WTC11 (cell line): ENCODE data around the gene IGFBP2.

Experiments used
- E2F1 ChIP-seq: sonication (generic); formaldehyde crosslinking; IDR thresholded peaks from 2 replicates; pipeline ENCODE4 v1.8.0; 2022; ENCODE audit warnings: mild to moderate bottlenecking, missing genetic modification reagents
- EMX1 ChIP-seq: fragments of 250-450 bp; sonication (Bioruptor Pico); IDR thresholded peaks from 2 replicates; pipeline ENCODE4 v1.8.0; 2021; ENCODE audit warnings: mild to moderate bottlenecking
- MAX ChIP-seq: sonication (generic); formaldehyde crosslinking; IDR thresholded peaks from 2 replicates; pipeline ENCODE4 v1.8.0; 2022; ENCODE audit warnings: mild to moderate bottlenecking, missing genetic modification reagents
- TCF7 ChIP-seq: sonication (generic); formaldehyde crosslinking; IDR thresholded peaks from 2 replicates; pipeline ENCODE4 v1.8.0; 2022; ENCODE audit warnings: mild to moderate bottlenecking, low read depth, missing genetic modification reagents, moderate library complexity
- ZBTB43 ChIP-seq: sonication (generic); formaldehyde crosslinking; IDR thresholded peaks from 2 replicates; pipeline ENCODE4 v1.8.1; 2023; ENCODE audit warnings: mild to moderate bottlenecking, missing genetic modification reagents
- ZMAT4 ChIP-seq: fragments of 250-450 bp; sonication (Bioruptor Pico); IDR thresholded peaks from 2 replicates; pipeline ENCODE4 v1.9.0; 2021; ENCODE audit warnings: mild to moderate bottlenecking
- ZNF121 ChIP-seq: sonication (generic); formaldehyde crosslinking; IDR thresholded peaks from 2 replicates; pipeline ENCODE4 v1.8.0; 2023; ENCODE audit warnings: missing genetic modification reagents
- TF ChIP-seq, protein P1 (sequence below): fragments of 200-600 bp; IDR thresholded peaks from 2 replicates; pipeline ENCODE4 v1.8.0; 2022; ENCODE audit warnings: antibody characterized with exemption
- TF ChIP-seq, protein P2 (sequence below): sonication (generic); formaldehyde crosslinking; IDR thresholded peaks from 2 replicates; pipeline ENCODE4 v1.8.0; 2023; ENCODE audit warnings: missing genetic modification reagents, mild to moderate bottlenecking, borderline replicate concordance
- TF ChIP-seq, protein P3 (sequence below): fragments of 250-450 bp; sonication (Bioruptor Pico); IDR thresholded peaks from 2 replicates; pipeline ENCODE4 v1.8.0; 2021; ENCODE audit warnings: mild to moderate bottlenecking

- TF ChIP-seq ZBTB43 (CRISPR knock-in tag), result no peak
- TF ChIP-seq, protein P1, sequence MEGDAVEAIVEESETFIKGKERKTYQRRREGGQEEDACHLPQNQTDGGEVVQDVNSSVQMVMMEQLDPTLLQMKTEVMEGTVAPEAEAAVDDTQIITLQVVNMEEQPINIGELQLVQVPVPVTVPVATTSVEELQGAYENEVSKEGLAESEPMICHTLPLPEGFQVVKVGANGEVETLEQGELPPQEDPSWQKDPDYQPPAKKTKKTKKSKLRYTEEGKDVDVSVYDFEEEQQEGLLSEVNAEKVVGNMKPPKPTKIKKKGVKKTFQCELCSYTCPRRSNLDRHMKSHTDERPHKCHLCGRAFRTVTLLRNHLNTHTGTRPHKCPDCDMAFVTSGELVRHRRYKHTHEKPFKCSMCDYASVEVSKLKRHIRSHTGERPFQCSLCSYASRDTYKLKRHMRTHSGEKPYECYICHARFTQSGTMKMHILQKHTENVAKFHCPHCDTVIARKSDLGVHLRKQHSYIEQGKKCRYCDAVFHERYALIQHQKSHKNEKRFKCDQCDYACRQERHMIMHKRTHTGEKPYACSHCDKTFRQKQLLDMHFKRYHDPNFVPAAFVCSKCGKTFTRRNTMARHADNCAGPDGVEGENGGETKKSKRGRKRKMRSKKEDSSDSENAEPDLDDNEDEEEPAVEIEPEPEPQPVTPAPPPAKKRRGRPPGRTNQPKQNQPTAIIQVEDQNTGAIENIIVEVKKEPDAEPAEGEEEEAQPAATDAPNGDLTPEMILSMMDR, result no peak
- TF ChIP-seq, protein P2, sequence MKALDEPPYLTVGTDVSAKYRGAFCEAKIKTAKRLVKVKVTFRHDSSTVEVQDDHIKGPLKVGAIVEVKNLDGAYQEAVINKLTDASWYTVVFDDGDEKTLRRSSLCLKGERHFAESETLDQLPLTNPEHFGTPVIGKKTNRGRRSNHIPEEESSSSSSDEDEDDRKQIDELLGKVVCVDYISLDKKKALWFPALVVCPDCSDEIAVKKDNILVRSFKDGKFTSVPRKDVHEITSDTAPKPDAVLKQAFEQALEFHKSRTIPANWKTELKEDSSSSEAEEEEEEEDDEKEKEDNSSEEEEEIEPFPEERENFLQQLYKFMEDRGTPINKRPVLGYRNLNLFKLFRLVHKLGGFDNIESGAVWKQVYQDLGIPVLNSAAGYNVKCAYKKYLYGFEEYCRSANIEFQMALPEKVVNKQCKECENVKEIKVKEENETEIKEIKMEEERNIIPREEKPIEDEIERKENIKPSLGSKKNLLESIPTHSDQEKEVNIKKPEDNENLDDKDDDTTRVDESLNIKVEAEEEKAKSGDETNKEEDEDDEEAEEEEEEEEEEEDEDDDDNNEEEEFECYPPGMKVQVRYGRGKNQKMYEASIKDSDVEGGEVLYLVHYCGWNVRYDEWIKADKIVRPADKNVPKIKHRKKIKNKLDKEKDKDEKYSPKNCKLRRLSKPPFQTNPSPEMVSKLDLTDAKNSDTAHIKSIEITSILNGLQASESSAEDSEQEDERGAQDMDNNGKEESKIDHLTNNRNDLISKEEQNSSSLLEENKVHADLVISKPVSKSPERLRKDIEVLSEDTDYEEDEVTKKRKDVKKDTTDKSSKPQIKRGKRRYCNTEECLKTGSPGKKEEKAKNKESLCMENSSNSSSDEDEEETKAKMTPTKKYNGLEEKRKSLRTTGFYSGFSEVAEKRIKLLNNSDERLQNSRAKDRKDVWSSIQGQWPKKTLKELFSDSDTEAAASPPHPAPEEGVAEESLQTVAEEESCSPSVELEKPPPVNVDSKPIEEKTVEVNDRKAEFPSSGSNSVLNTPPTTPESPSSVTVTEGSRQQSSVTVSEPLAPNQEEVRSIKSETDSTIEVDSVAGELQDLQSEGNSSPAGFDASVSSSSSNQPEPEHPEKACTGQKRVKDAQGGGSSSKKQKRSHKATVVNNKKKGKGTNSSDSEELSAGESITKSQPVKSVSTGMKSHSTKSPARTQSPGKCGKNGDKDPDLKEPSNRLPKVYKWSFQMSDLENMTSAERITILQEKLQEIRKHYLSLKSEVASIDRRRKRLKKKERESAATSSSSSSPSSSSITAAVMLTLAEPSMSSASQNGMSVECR, result no peak
- no peak for TF ChIP-seq ZMAT4
- TF ChIP-seq EMX1 (CRISPR knock-in tag), result no peak
- no peak for TF ChIP-seq MAX (CRISPR knock-in tag)
- TF ChIP-seq, protein P3, sequence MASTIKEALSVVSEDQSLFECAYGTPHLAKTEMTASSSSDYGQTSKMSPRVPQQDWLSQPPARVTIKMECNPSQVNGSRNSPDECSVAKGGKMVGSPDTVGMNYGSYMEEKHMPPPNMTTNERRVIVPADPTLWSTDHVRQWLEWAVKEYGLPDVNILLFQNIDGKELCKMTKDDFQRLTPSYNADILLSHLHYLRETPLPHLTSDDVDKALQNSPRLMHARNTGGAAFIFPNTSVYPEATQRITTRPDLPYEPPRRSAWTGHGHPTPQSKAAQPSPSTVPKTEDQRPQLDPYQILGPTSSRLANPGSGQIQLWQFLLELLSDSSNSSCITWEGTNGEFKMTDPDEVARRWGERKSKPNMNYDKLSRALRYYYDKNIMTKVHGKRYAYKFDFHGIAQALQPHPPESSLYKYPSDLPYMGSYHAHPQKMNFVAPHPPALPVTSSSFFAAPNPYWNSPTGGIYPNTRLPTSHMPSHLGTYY (CRISPR knock-in tag), result no peak
- TF ChIP-seq E2F1 (CRISPR knock-in tag), result no peak
- no peak for TF ChIP-seq ZNF121 (CRISPR knock-in tag)
- no peak for TF ChIP-seq TCF7
Observed at GRCh38 chr2:216690456-216690852, 57.2 kb downstream of the IGFBP2 start.
